AG04450 (cell line): ENCODE results near the gene CDK14. TPM values are rescaled to one million over a fixed set of nuclear protein-coding genes. Genes with fewer than 3 reads are reported as not detected.

Experiments
- CTCF ChIA-PET: fragments of 300-600, 350-600 bp; formaldehyde crosslinking; extraction: SDS; loops from one replicate; lab custom pipeline; 2022; ENCODE audit warnings: antibody characterized with exemption, inconsistent platforms; lab: Charles Lee
- POLR2A ChIA-PET: fragments of 350-600 bp; formaldehyde crosslinking; extraction: SDS; loops from one replicate; lab custom pipeline; 2021; ENCODE audit warnings: antibody characterized with exemption, inconsistent platforms; lab: Yijun Ruan, JAX
- DNase-seq: peaks from one replicate; pipeline ENCODE4 v3.0.0-alpha.2; 2011; ENCODE audit warnings: low read depth, low spot score
- H3K27ac ChIP-seq: one replicate; pipeline ENCODE4 v1.5.1; 2012; ENCODE audit warnings: low read depth, low read length, control low read depth
- H3K27me3 ChIP-seq: one replicate; pipeline ENCODE4 v1.6.0; 2012; ENCODE audit warnings: low read length; ENCODE audit not compliant: control insufficient read depth, insufficient read depth
- H3K4me3 ChIP-seq: 2 replicates; pipeline ENCODE4 v1.5.1; 2011; ENCODE audit warnings: mild to moderate bottlenecking, low read depth, low read length, control low read depth
- H3K9me3 ChIP-seq: 2 replicates; pipeline ENCODE4 v1.5.1; 2012; ENCODE audit warnings: low read length; ENCODE audit not compliant: control insufficient read depth, insufficient read depth
- CTCF ChIP-seq: IDR thresholded peaks from 2 replicates; pipeline ENCODE4 v1.5.1; 2011; ENCODE audit warnings: low read depth, low read length, control low read depth, inconsistent platforms
- polyA plus RNA-seq: library from polyadenylated mRNA; depleted of rRNA; stranded (reverse); fragments of >200 nt; gene quantifications from 2 replicates; pipeline ENCODE4 v1.2.3, GENCODE V29; 2011

The CDK14 gene
- polyA plus RNA-seq, 1 experiment = 28.4 TPM

GRCh38 chr7:90833443-90833842 lies 237.3 kb downstream of the CDK14 start:
- CTCF ChIA-PET = no interaction called here
- POLR2A ChIA-PET = no interaction called here
- Histone ChIP-seq H3K27me3 (no peaks in the 10 kb centered on the region), H3K9me3 (peaks cover 19% of the 10 kb centered on the region), H3K27ac (no peak overlapping the region), H3K4me3 (no peak overlapping the region)
- no peak for TF ChIP-seq CTCF
- DNase-seq = no peak

- DNase-seq = no peak
- peaks cover 13% of the 10 kb centered on the region for H3K9me3 ChIP-seq
- H3K27me3 ChIP-seq = no peaks in the 10 kb centered on the region
- ChIA-PET POLR2A (no interaction called here), CTCF (no interaction called here)
- no peak overlapping the region for H3K27ac ChIP-seq
- no peak for TF ChIP-seq CTCF
- no peak overlapping the region for H3K4me3 ChIP-seq
These were observed 238.7 kb downstream of the CDK14 start for GRCh38 chr7:90834771-90835170.

- Histone ChIP-seq H3K27me3 (no peaks in the 10 kb centered on the region), H3K4me3 (no peak overlapping the region), H3K9me3 (peaks cover 7% of the 10 kb centered on the region; the same call in 1 of the 2 replicates), H3K27ac (no peak overlapping the region)
- DNase-seq = no peak
- POLR2A ChIA-PET = no interaction called here
- CTCF ChIA-PET = no interaction called here
- no peak for TF ChIP-seq CTCF
These were observed 239.7 kb downstream of the CDK14 start for GRCh38 chr7:90835861-90836260.

DNA sequence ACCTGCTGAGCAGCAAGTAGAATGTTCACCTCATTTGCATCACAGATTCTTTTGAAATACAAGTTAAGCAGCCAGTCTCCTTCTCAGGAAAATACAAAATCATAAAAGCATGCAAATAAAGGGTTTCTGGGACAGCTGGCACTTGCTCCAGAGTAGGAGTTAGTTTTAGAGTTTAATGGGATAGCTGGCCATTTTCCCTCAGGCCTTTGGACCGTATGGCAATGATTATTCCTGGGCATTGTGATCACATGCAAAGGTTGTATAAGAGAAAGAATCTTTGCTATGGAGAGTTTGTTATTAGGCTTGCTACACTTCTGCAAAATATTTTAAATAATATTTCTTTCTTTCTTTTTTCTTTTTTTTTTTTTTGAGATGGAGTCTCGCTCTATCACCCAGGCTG lies 240.8 kb downstream of the CDK14 start:
- no peak for TF ChIP-seq CTCF
- POLR2A ChIA-PET = no interaction called here
- CTCF ChIA-PET = no interaction called here
- DNase-seq = no peak
- H3K27me3 ChIP-seq = no peaks in the 10 kb centered on the region
- H3K4me3 ChIP-seq = no peak overlapping the region
- peaks cover 7% of the 10 kb centered on the region; the same call in 1 of the 2 replicates for H3K9me3 ChIP-seq
- no peak overlapping the region for H3K27ac ChIP-seq

- no peak for DNase-seq
- POLR2A ChIA-PET = no interaction called here
- CTCF ChIA-PET = no interaction called here
These were observed 242.7 kb downstream of the CDK14 start for GRCh38 chr7:90838799-90839198.

More at GRCh38 chr7:90838799-90839198, 242.7 kb downstream of the CDK14 start:
- peaks cover 7% of the 10 kb centered on the region; the same call in 1 of the 2 replicates for H3K9me3 ChIP-seq
- TF ChIP-seq CTCF = no peak
- H3K4me3 ChIP-seq = no peak overlapping the region
- no peak overlapping the region for H3K27ac ChIP-seq
- no peaks in the 10 kb centered on the region for H3K27me3 ChIP-seq
